Natural killer cell (primary cell): ENCODE results near the gene DENR. TPM values are rescaled to one million over a fixed set of nuclear protein-coding genes. Genes with fewer than 3 reads are reported as not detected.

Experiments used
- ATAC-seq, 3 donors: fragments of 150-1000 bp in 2 of 3; fragments of 200-7000 bp in 1 of 3; cut with Tn5 transposase; 1 replicate in 1 of 3; 2 replicates in 2 of 3; pipeline ENCODE4 v1.10.0; 2021; ENCODE audit warnings: mild to moderate bottlenecking in 2 of 3, moderate library complexity in 2 of 3
- DNase-seq, 2 donors: peaks; one replicate each; pipeline versions ENCODE4 v3.0.0 to v3.0.0-alpha.2; 2013 to 2021; ENCODE audit warnings: mixed read lengths in 1 of 2
- H3K27ac ChIP-seq: one replicate; pipeline ENCODE4 v1.5.1; 2013; ENCODE audit warnings: mild to moderate bottlenecking, low read length
- H3K27me3 ChIP-seq: one replicate; pipeline ENCODE4 v1.6.1; 2013; ENCODE audit warnings: low read length; ENCODE audit not compliant: control insufficient read depth, insufficient read depth
- H3K36me3 ChIP-seq: one replicate; pipeline ENCODE4 v1.6.1; 2013; ENCODE audit warnings: low read length; ENCODE audit not compliant: control insufficient read depth, insufficient read depth
- H3K4me1 ChIP-seq: one replicate; pipeline ENCODE4 v1.6.1; 2013; ENCODE audit warnings: low read length; ENCODE audit not compliant: control insufficient read depth, insufficient read depth
- H3K4me3 ChIP-seq: one replicate; pipeline ENCODE4 v1.5.1; 2013; ENCODE audit warnings: low read length
- H3K9me3 ChIP-seq: one replicate; pipeline ENCODE4 v1.6.1; 2013; ENCODE audit warnings: low read length; ENCODE audit not compliant: control insufficient read depth, insufficient read depth
- H3K27ac Mint-ChIP-seq, 2 donors: one replicate each; pipeline ENCODE4 v1.8.0; 2022; ENCODE audit warnings: mild to moderate bottlenecking in 2 of 2, mixed read lengths in 2 of 2, moderate library complexity in 1 of 2
- H3K27me3 Mint-ChIP-seq, 2 donors: one replicate each; pipeline ENCODE4 v1.8.0; 2022; ENCODE audit warnings: low read depth in 2 of 2, mixed read lengths in 2 of 2
- H3K36me3 Mint-ChIP-seq: one replicate; pipeline ENCODE4 v1.8.0; 2022; ENCODE audit warnings: mixed read lengths
- H3K4me1 Mint-ChIP-seq, 2 donors: one replicate each; pipeline ENCODE4 v1.8.0; 2022; ENCODE audit warnings: mixed read lengths in 2 of 2
- H3K4me3 Mint-ChIP-seq: one replicate; pipeline ENCODE4 v1.8.0; 2022; ENCODE audit warnings: mild to moderate bottlenecking, moderate library complexity, mixed read lengths
- H3K9me3 Mint-ChIP-seq, 2 donors: one replicate each; pipeline ENCODE4 v1.8.0; 2022; ENCODE audit warnings: mixed read lengths in 2 of 2
- WGBS: methylation state at CpG from one replicate; pipeline ENCODE4 v1.1.7; 2013; ENCODE audit warnings: missing lambda C conversion rate; ENCODE audit not compliant: insufficient coverage; 5-methylcytosine and 5-hydroxymethylcytosine counted together
- intact Hi-C: fragments of 100-400 bp; cut with micrococcal nuclease; formaldehyde crosslinking; loops from one replicate; pipeline ENCODE4 v1.14.2; 2022
- total RNA-seq, 4 donors: library from RNA; stranded (reverse); fragments of 120-200 nt in 1 of 4; gene quantifications; one replicate each; pipeline versions ENCODE4 v1.2.3 to v1.2.4, GENCODE V29; 2013 to 2022
- TF ChIP-seq, protein P1 (sequence below): fragments of 200-600 bp; IDR thresholded peaks from one replicate; pipeline ENCODE4 v1.8.0; 2022; ENCODE audit warnings: antibody characterized with exemption

DENR gene
- total RNA-seq, 3 donors from 2014 or later (not counting 1 experiment from before 2014, with no cell fraction given): 30.5 to 42.9 (median 42.7) TPM

DNA sequence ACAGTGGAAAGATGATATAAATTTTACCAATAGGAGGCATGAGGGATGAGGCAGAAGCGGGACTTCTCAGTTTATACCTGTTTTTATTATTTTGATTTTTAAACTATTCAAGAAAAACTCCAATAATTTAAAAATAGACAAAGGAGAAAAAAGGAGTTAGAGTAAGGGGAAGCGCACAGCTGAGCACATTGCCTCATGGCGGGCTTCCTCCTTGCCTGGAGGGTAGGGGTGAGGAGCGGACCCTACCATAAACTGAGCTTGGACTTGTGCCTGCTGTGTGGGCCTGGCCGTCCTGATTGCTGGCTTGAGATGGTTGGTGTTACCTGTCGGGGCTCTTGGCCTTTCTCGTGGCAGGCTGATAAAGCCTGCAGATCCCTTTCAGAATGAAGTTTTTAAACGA lies 67.5 kb downstream of the DENR start:
- no peaks in the 10 kb centered on the region for H3K4me1 ChIP-seq
- H3K4me3 Mint-ChIP-seq: no peak overlapping the region
- H3K4me3 ChIP-seq: no peak overlapping the region
- intact Hi-C loops: no loop called here
- H3K27me3 ChIP-seq: no peaks in the 10 kb centered on the region
- H3K27ac Mint-ChIP-seq: no peak overlapping the region
- no peaks in the 10 kb centered on the region for H3K27me3 Mint-ChIP-seq
- no peak for ATAC-seq
- TF ChIP-seq, protein P1, sequence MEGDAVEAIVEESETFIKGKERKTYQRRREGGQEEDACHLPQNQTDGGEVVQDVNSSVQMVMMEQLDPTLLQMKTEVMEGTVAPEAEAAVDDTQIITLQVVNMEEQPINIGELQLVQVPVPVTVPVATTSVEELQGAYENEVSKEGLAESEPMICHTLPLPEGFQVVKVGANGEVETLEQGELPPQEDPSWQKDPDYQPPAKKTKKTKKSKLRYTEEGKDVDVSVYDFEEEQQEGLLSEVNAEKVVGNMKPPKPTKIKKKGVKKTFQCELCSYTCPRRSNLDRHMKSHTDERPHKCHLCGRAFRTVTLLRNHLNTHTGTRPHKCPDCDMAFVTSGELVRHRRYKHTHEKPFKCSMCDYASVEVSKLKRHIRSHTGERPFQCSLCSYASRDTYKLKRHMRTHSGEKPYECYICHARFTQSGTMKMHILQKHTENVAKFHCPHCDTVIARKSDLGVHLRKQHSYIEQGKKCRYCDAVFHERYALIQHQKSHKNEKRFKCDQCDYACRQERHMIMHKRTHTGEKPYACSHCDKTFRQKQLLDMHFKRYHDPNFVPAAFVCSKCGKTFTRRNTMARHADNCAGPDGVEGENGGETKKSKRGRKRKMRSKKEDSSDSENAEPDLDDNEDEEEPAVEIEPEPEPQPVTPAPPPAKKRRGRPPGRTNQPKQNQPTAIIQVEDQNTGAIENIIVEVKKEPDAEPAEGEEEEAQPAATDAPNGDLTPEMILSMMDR: no peak
- DNase-seq: no peak
- no peaks in the 10 kb centered on the region for H3K36me3 ChIP-seq
- H3K4me1 Mint-ChIP-seq: no peaks in the 10 kb centered on the region
- no peaks in the 10 kb centered on the region for H3K9me3 ChIP-seq
- no peaks in the 10 kb centered on the region for H3K9me3 Mint-ChIP-seq
- no peak overlapping the region for H3K27ac ChIP-seq
- no peaks in the 10 kb centered on the region for H3K36me3 Mint-ChIP-seq
- 91% methylated on average over 7 of the region's 8 CpGs for WGBS

Other genes with a start within 250 kb of the DENR start
- 100 to 1,000 TPM; 252 to 310 (median 266) TPM for gene RSRC2, start 225.9 kb upstream of the DENR start, total RNA-seq
- 10 to 100 TPM; 31.3 to 33.8 (median 33.2) TPM for gene KNTC1, start 225.6 kb upstream of the DENR start, total RNA-seq
- gene HCAR2, start 49.5 kb upstream of the DENR start, total RNA-seq: 1 to 10 TPM; 1.3 to 8.5 (median 1.5) TPM
- 10 to 100 TPM in 1 of 3 donors, 1 to 10 TPM in 2; 1.8 to 14.7 (median 9.9) TPM for gene HCAR3, start 36.0 kb upstream of the DENR start, total RNA-seq
- gene HCAR1, start 22.0 kb upstream of the DENR start, total RNA-seq: under 1 TPM in 1 of 3 donors, not detected in 2; 0.15 TPM
- gene CCDC62, start 21.7 kb downstream of the DENR start, total RNA-seq: 1 to 10 TPM in 1 of 3 donors, under 1 TPM in 2; 0.29 to 2.1 (median 0.85) TPM
- 10 to 100 TPM; 78.6 to 93.1 (median 85.5) TPM for gene HIP1R, start 82.6 kb downstream of the DENR start, total RNA-seq
- gene VPS37B, start 143.3 kb downstream of the DENR start, total RNA-seq: 100 to 1,000 TPM; 142 to 167 (median 165) TPM
- gene ABCB9, start 213.6 kb downstream of the DENR start, total RNA-seq: 1 to 10 TPM; 2.4 to 4.0 (median 3.3) TPM
- 10 to 100 TPM; 16.6 to 23.7 (median 20.7) TPM for gene OGFOD2, start 222.4 kb downstream of the DENR start, total RNA-seq
- 100 to 1,000 TPM in 2 of 3 donors, 10 to 100 TPM in 1; 97.2 to 136 (median 116) TPM for gene ARL6IP4, start 227.9 kb downstream of the DENR start, total RNA-seq